T-helper 22 cell (primary cell): ENCODE measurements around the gene FNDC3B.

Experiments used
- DNase-seq: peaks from one replicate; pipeline ENCODE4 v3.0.0-alpha.2; 2020; ENCODE audit warnings: low read depth

FNDC3B gene

GRCh38 chr3:172190980-172191379 is 151.6 kb downstream of the FNDC3B start:
- DNase-seq: no peak

DNA sequence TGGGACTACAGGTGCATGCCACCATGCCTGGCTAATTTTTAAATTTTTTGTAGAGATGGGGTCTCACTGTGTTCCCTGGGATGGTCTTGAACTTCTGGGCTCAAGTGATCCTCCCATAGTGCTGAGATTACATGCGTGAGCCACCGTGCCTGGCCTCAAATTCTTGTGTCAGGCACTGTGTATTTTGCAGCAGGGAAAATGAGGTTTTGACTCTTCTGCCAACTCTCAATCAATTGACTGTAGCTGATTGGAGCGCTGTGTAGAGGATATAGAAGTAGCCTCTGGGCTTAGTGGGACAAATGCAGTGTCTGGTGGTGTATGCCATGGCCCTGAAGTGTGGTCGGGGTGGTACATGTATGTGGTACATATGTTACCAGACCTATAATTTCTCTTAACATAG is 152.3 kb downstream of the FNDC3B start:
- no peak for DNase-seq

GRCh38 chr3:172192830-172193415 is 153.5 kb downstream of the FNDC3B start:
- no peak for DNase-seq

GRCh38 chr3:172193436-172193835 is 154.1 kb downstream of the FNDC3B start:
- DNase-seq: no peak

DNA sequence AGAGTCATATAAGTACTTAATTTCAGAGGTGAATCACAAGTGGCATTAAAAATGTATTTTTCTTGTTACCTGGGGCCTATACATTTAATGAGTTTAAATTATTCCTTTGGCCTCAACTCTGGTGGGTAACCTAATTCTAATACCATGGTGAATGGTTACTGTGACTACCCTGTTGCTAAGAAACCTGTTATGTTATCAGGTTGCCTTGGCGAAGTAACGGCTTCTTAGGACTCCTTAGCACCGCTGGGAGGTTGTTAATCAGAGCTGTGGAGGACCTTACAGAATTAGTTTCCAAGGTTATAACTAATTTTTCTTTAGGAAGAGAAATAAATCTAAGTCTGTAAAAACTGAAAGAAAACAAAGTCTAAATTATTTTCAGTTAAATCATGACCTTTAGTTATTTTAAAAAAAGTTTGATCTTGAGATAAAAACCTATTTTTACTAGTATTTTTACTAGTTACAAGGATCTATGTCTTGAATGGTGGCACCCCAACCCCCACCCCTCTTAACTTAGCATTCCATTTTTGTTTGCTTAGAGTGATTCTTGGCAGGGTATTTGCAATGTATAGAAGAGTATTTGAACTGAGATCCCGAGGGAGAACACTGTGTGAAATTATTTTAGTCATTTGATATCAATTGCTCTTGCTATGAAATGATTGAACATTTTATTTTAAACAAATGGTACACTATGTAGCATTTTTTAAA is 155.5 kb downstream of the FNDC3B start:
- DNase-seq: no peak

DNA sequence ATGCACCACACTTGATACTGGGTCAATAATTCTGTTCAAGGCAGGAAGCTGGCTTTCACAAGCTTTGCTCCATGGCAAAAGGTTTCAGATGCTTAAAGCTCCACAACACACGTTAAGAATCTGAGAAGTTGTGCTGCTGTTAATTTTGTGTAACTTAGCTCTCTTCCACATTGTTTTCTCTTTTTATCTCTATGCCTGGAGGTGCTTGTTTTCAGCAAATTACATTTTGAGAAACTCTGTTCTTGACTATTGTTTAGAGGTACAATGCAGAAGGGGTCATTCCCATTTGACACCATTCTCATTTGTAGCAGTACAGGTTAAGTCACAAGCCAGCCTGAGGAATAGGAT is 156.0 kb downstream of the FNDC3B start:
- no peak for DNase-seq

DNA sequence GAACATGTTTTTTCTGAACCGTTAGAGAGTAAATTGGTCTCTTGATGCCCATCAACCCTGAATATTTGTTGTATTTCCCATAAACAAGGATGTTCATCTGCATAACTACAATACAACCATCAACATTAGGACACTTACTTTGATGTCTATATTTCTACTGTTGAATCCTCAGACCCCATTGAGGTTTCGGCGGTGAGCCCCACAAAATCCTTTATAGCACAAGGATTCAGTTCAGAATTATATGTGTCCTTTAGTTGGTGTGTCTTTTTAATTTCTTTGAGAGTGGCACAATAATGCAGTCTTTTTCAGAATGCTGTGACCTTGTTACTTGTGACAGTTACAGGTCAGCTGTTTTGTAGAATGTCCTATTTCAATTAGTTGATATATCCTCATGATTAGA is 158.0 kb downstream of the FNDC3B start:
- DNase-seq: no peak

GRCh38 chr3:172198428-172198827 is 159.1 kb downstream of the FNDC3B start:
- no peak for DNase-seq

DNA sequence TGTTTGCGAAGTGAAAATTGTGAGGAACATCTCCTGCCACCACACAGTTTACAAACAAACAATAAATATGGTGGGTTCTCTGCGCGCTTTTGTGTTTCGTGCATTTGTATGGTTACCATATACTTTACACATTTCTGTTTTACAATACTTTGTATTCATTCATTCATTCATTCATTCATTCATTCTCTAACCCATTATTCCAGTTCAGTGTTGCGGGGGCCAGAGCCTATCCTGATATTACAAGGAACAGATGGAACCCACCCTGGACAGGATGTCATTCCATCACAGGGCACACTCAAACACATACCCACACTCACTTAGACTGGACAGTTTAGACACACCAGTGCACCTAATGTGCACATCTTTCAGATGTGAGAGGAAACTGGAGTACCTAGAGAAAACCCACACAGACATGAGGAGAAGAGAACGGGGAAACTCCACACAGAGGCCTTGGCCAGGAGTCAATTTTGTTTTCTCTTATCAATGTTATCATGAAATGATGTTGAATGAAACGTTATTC is 160.5 kb downstream of the FNDC3B start:
- DNase-seq: no peak

- no peak for DNase-seq
These were observed 161.9 kb downstream of the FNDC3B start for GRCh38 chr3:172201136-172201869.

- DNase-seq: no peak
These were observed 162.5 kb downstream of the FNDC3B start for GRCh38 chr3:172201870-172202236.

DNA sequence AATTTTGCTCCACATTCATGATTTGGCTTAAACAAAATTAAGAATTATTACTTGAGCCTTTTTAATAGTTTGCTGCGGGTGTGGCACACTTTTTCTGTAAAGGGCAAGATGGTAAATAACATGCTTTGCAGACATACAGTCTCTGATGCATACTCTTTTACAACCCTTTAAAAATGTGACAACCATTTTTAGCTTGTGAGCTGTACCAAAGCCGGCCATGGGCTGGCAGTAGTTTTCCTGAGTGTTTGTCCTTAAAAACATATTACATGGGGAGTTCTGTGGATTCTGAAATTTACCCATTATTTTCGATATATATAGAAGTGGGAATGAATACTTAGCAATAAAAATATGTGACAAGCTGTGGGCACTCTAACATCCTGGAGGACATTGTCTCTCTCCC is 163.4 kb downstream of the FNDC3B start:
- DNase-seq: no peak

DNA sequence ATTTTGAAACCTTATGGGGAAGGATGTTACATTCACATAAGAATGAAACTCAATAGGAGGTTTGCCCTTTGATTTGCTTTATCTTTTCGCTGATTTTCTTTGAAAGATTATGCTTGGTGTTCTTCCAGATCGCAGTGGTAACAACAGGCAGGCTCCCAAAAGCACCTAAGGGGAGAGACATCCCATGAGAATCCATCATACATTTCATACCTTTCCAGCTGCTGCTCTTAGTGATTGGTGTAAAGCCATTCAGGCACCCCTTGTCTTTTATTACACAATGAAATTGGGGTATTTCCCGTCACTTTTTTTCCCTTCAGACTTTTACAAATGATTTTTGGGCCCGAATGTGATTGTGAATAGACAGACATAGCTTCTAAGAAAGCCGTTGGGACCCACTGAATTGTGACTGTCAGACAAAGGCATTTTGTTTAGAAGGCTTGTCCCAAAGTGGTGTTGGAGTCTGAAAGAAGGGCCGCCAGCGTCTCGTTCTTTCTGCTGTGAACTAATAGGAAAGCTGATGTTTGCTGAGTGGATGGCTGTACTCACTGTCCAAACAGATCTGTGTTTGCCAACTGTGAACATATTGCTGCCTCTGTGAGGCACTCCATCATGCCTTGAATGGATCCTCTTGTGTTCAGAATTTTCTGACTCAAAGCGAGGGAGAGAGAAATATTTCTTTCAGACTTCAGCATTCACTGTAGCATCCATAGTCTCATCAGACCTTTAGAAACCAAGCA is 164.3 kb downstream of the FNDC3B start:
- DNase-seq: no peak

DNA sequence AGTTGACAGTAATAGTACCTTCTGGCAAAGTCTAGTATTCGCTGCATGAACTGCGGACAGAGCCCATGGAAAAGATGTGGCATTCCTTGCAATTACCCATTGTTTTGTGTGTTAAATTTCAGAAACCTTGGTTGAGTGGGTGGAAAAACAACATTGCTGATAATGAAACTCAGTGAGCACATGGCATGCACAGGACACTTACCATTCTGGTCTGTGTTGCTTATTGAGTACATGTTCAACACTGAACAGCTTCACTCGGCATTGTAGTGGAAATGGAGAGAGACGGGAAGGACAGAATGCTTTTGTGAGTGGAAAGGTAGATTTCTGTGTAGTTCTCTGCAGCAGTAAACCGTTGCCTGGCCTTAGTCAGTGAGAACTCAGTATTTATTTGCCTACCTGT is 165.3 kb downstream of the FNDC3B start:
- DNase-seq: no peak

GRCh38 chr3:172208586-172209332 is 169.4 kb downstream of the FNDC3B start:
- DNase-seq: no peak

GRCh38 chr3:172209333-172210321 is 170.2 kb downstream of the FNDC3B start:
- no peak for DNase-seq

DNA sequence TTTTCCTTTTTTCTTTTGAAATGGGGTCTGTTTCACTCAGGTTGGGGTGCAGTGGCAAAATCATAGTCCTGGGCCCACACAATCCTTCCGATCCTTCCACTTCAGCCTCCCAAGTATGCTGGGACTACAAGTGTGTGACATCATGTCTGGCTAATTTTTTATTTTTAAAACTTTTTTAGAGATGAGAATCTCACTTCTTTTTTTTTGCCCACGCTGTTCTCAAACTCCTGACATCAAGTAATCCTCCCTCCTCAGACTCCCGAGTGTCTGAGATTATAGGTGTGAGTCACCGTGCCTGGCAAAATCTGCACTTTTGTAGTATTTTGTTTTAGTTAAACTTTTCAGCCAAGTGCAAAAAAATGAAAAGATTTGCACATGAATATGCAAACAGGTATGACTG is 171.0 kb downstream of the FNDC3B start:
- DNase-seq: no peak

- DNase-seq: no peak
These were observed 171.7 kb downstream of the FNDC3B start for GRCh38 chr3:172211123-172211522.

DNA sequence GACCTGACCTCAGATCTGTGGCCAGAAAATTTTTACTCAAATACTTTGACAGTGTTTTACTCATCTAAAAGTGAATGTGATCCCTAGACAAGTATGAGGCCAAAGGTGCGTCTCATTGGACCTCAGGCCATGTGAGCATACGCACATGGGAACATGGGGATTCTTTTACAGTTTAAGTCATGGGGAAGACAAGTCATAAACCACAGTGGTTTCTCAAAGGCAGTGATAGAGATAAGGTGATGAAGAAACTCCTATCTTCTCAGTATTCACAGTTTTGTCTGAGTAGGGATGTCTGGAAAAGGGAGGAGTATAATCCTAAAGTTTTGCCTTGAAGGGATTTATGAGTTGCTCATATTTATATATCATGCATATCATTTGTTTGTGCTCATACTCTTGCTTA is 173.8 kb downstream of the FNDC3B start:
- no peak for DNase-seq

- no peak for DNase-seq
These were observed 174.5 kb downstream of the FNDC3B start for GRCh38 chr3:172213904-172214303.

DNA sequence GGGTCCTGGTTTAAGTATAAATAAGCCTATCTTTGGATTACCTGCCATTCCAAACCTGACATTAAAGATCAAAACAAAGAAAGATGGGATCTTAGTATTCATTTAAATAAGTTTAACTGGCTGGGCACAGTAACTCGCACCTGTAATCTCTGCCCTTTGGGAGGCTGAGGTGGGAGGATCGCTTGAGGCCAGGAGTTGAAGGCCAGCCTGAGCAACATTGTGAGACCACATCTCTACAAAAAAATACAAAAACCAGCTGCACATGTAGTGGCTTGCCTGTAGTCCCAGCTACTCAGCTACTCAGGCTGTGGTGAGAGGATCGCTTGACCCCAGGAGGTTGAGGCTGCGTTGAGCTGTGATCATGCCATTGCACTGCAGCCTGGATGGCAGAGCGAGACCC is 176.9 kb downstream of the FNDC3B start:
- no peak for DNase-seq
